K562 (cell line): ENCODE results near the gene PRAME. TPM values are rescaled to one million over a fixed set of nuclear protein-coding genes. Genes with fewer than 3 reads are reported as not detected.

Experiments used
- CCAR2 ChIP-seq: fragments of 200-400 bp; formaldehyde crosslinking; IDR thresholded peaks from 2 replicates; pipeline ENCODE4 v1.6.1; 2017; ENCODE audit warnings: mild to moderate bottlenecking, low read depth, low read length
- CEBPG ChIP-seq, 3 experiments: fragments of 200-800 bp in 1 of 3; sonication (Bioruptor generic) in 1 of 3; sonication (generic) in 1 of 3; formaldehyde crosslinking in 1 of 3; IDR thresholded peaks in 2 of 3; conservative IDR thresholded peaks in 1 of 3; 2 replicates each; pipeline versions ENCODE4 v1.6.1 to v1.8.0; 2016 to 2022; ENCODE audit warnings: missing compliant biosample characterization in 2 of 3, missing genetic modification characterization in 2 of 3, mild to moderate bottlenecking in 1 of 3, missing genetic modification reagents in 1 of 3
- ELF4 ChIP-seq: fragments of 450-650 bp; formaldehyde crosslinking; IDR thresholded peaks from 2 replicates; pipeline ENCODE4 v1.4.0; 2022; ENCODE audit warnings: missing genetic modification characterization
- ERF ChIP-seq: fragments of 450-650 bp; formaldehyde crosslinking; IDR thresholded peaks from 2 replicates; pipeline ENCODE4 v1.4.0; 2020; ENCODE audit warnings: mild to moderate bottlenecking, mixed read lengths
- FOXA3 ChIP-seq, 2 experiments: fragments of 450-650 bp in 1 of 2; sonication (generic) in 1 of 2; formaldehyde crosslinking; IDR thresholded peaks in 1 of 2; conservative IDR thresholded peaks in 1 of 2; 2 replicates each; pipeline versions ENCODE4 v1.4.0 to v1.8.0; 2020 to 2022; ENCODE audit warnings: mild to moderate bottlenecking in 2 of 2, missing genetic modification reagents in 1 of 2
- FOXJ3 ChIP-seq: sonication (generic); formaldehyde crosslinking; IDR thresholded peaks from 2 replicates; pipeline ENCODE4 v1.4.0; 2020; ENCODE audit warnings: mild to moderate bottlenecking, missing genetic modification reagents
- GABPB2 ChIP-seq: fragments of 250-450 bp; sonication (Bioruptor Pico); conservative IDR thresholded peaks from 2 replicates; pipeline ENCODE4 v1.5.1; 2021; ENCODE audit warnings: mild to moderate bottlenecking
- KAT7 ChIP-seq: sonication (generic); formaldehyde crosslinking; IDR thresholded peaks from 2 replicates; pipeline ENCODE4 v1.8.0; 2022; ENCODE audit warnings: missing genetic modification reagents, mild to moderate bottlenecking, borderline replicate concordance
- MLX ChIP-seq, 2 experiments: fragments of 450-650 bp in 1 of 2; sonication (generic) in 1 of 2; formaldehyde crosslinking; conservative IDR thresholded peaks; 2 replicates each; pipeline versions ENCODE4 v1.4.0 to v1.8.1; 2020 to 2022; ENCODE audit warnings: mild to moderate bottlenecking in 1 of 2, missing genetic modification reagents in 1 of 2
- MYNN ChIP-seq, 2 experiments: sonication (generic); formaldehyde crosslinking in 1 of 2; IDR thresholded peaks; 2 replicates each; pipeline versions ENCODE4 v1.5.0 to v1.6.1; 2016 to 2020; ENCODE audit warnings: antibody characterized with exemption in 1 of 2, missing genetic modification reagents in 1 of 2
- POLR2G ChIP-seq: fragments of 200-400 bp; formaldehyde crosslinking; IDR thresholded peaks from 2 replicates; pipeline ENCODE4 v1.6.1; 2017; ENCODE audit warnings: low read depth, mild to moderate bottlenecking, antibody characterized with exemption, low read length, moderate library complexity
- SMAD1 ChIP-seq: fragments of 150-350 bp; IDR thresholded peaks from 2 replicates; pipeline ENCODE4 v1.6.1; 2014; ENCODE audit warnings: low read length, low read depth; ENCODE audit not compliant: partially characterized antibody
- SMAD2 ChIP-seq: fragments of 150-350 bp; IDR thresholded peaks from 2 replicates; pipeline ENCODE4 v1.6.1; 2014; ENCODE audit warnings: low read depth, mild to moderate bottlenecking, low read length
- STAT6 ChIP-seq: sonication (generic); formaldehyde crosslinking; IDR thresholded peaks from 2 replicates; pipeline ENCODE4 v1.8.1; 2023; ENCODE audit warnings: mild to moderate bottlenecking, missing genetic modification reagents
- TBL1XR1 ChIP-seq, 2 experiments: IDR thresholded peaks; 2 replicates each; pipeline ENCODE4 v1.6.1; 2012; ENCODE audit warnings: improper control_type of control experiment in 2 of 2, low read length in 2 of 2, mild to moderate bottlenecking in 1 of 2
- TCF15 ChIP-seq: fragments of 250-450 bp; sonication (Bioruptor Pico); IDR thresholded peaks from 2 replicates; pipeline ENCODE4 v1.8.0; 2022; ENCODE audit warnings: moderate library complexity, mild to moderate bottlenecking, inconsistent platforms
- TEAD1 ChIP-seq, 2 experiments: fragments of 450-650 bp in 1 of 2; sonication (generic) in 1 of 2; formaldehyde crosslinking; IDR thresholded peaks; 2 replicates each; pipeline versions ENCODE4 v1.4.0 to v1.8.0; 2020 to 2022; ENCODE audit warnings: mild to moderate bottlenecking in 2 of 2, missing genetic modification reagents in 1 of 2
- TRIM28 ChIP-seq: fragments of 450-650 bp; IDR thresholded peaks from 2 replicates; pipeline ENCODE4 v1.6.1; 2017
- ZKSCAN1 ChIP-seq: fragments of 150-350 bp; IDR thresholded peaks from 2 replicates; pipeline ENCODE4 v1.6.1; 2016; ENCODE audit warnings: low read depth, low read length
- ZNF121 ChIP-seq: sonication (generic); formaldehyde crosslinking; conservative IDR thresholded peaks from 2 replicates; pipeline ENCODE4 v1.8.0; 2022; ENCODE audit warnings: missing genetic modification reagents
- ZNF436 ChIP-seq: fragments of 250-450, 450-650 bp; sonication (Bioruptor Pico); formaldehyde crosslinking; IDR thresholded peaks from 2 replicates; pipeline ENCODE4 v1.7.0; 2020; ENCODE audit warnings: mild to moderate bottlenecking
- ZNF583 ChIP-seq: fragments of 250-450 bp; sonication (Bioruptor Pico); IDR thresholded peaks from 2 replicates; pipeline ENCODE4 v1.4.0; 2020
- ZNF695 ChIP-seq: fragments of 450-650 bp; formaldehyde crosslinking; IDR thresholded peaks from 2 replicates; pipeline ENCODE4 v1.4.0; 2020; ENCODE audit warnings: mild to moderate bottlenecking, moderate library complexity
- polyA plus RNA-seq, 8 experiments: library from polyadenylated mRNA; depleted of rRNA in 4 of 8; stranded (reverse) in 5 of 8; unstranded in 3 of 8; fragments of >200 nt; fragmentation: Nextera tagmentation in 2 of 8; fragmentation: Illumina TruSeq in 1 of 8; extraction: Ambion mirVana in 2 of 8; extraction: Trizol in 1 of 8; gene quantifications; 2 replicates each; pipeline versions ENCODE4 v1.2.1 to v1.2.3, GENCODE V29; 2011 to 2014; ENCODE audit warnings: inconsistent platforms in 1 of 8, missing spikeins in 1 of 8
- total RNA-seq, 7 experiments: library from RNA; depleted of rRNA in 6 of 7; stranded (reverse); fragments of >200 nt in 6 of 7; fragmentation: Illumina TruSeq in 2 of 7; extraction: Trizol in 2 of 7; gene quantifications; 2 replicates each; pipeline versions ENCODE4 v1.2.1 to v1.2.3, GENCODE V29; 2011 to 2021; ENCODE audit warnings: low replicate concordance in 1 of 7

The PRAME gene
- total and polyA plus RNA-seq, 9 of the 15 experiments (the other 6 are each of a cell fraction or from before 2014, with no cell fraction given) = 662 to 2,141 (median 1,142) TPM

GRCh38 chr22:22538226-22538989, 20.7 kb downstream of the PRAME start (continued):
- peak in 1 of 2 experiments; percentile 27; a peak in 1 of 4 replicates for TF ChIP-seq FOXA3 (CRISPR knock-in tag; conservative IDR thresholded peaks at IDR 0.05 in 1 of 2, IDR thresholded peaks at IDR 0.05 in 1 of 2)
- peak; percentile 40; the same call in 1 of the 2 replicates for TF ChIP-seq CEBPG (CRISPR knock-in tag; IDR thresholded peaks at IDR 0.05)
- TF ChIP-seq CEBPG (tag; conservative IDR thresholded peaks at IDR 0.05 in 1 of 2, IDR thresholded peaks at IDR 0.05 in 1 of 2) = no peak
- 0 out of 2 replicates have a peak, but pooled peaks have one; percentile 55 for TF ChIP-seq STAT6
- TF ChIP-seq TEAD1 (CRISPR knock-in tag; IDR thresholded peaks at IDR 0.05) = no peak
- 0 out of 2 replicates have a peak, but pooled peaks have one; percentile 12 for TF ChIP-seq ZNF436 (CRISPR knock-in tag)
- 0 out of 2 replicates have a peak, but pooled peaks have one; percentile 33 for TF ChIP-seq TCF15 (CRISPR knock-in tag)
- peak; percentile 88 for TF ChIP-seq ZNF121 (CRISPR knock-in tag)
- peak in 1 of 2 experiments; percentile 65; a peak in 1 of 4 replicates for TF ChIP-seq TBL1XR1 (IDR thresholded peaks at IDR 0.05; ENCODE audit: low read length in 2 of 2)
- TF ChIP-seq MLX (CRISPR knock-in tag; conservative IDR thresholded peaks at IDR 0.05) = peak in 1 of 2 experiments; percentile 67; a peak in 1 of 4 replicates
- TF ChIP-seq FOXJ3 (CRISPR knock-in tag) = peak; percentile 14; the same call in 1 of the 2 replicates
- 0 out of 2 replicates have a peak, but pooled peaks have one; percentile 16 for TF ChIP-seq ZNF695
- no peak for TF ChIP-seq GABPB2 (CRISPR knock-in tag)
- TF ChIP-seq MYNN (IDR thresholded peaks at IDR 0.05) = no peak
- TF ChIP-seq MYNN (CRISPR knock-in tag; IDR thresholded peaks at IDR 0.05) = peak; percentile 50; the same call in 1 of the 2 replicates
- TF ChIP-seq SMAD1 = no peak
- no peak for TF ChIP-seq POLR2G
- TF ChIP-seq ERF (CRISPR knock-in tag) = 0 out of 2 replicates have a peak, but pooled peaks have one; percentile 64
- 0 out of 2 replicates have a peak, but pooled peaks have one; percentile 39 for TF ChIP-seq ZKSCAN1
- no peak for TF ChIP-seq ELF4
- no peak for TF ChIP-seq TRIM28
- no peak for TF ChIP-seq SMAD2
- 0 out of 2 replicates have a peak, but pooled peaks have one; percentile 16 for TF ChIP-seq ZNF583 (CRISPR knock-in tag)
- 0 out of 2 replicates have a peak, but pooled peaks have one; percentile 31 for TF ChIP-seq CCAR2
- TF ChIP-seq KAT7 (CRISPR knock-in tag) = no peak
